Lung (tissue), 12 donors: ENCODE data around the gene TMEM253. TPM values are rescaled to one million over a fixed set of nuclear protein-coding genes. Genes with fewer than 3 reads are reported as not detected.

Experiments
- ATAC-seq: fragments of 200-7000 bp; cut with Tn5 transposase; one replicate; pipeline ENCODE4 v1.9.1; 2020; ENCODE audit warnings: moderate number of reproducible peaks; ENCODE audit not compliant: insufficient read depth, low FRiP score
- DNase-seq, 3 donors: peaks; one replicate each; pipeline ENCODE4 v3.0.0-alpha.2; 2013 to 2017
- H3K27ac ChIP-seq, 2 donors: one replicate each; pipeline ENCODE4 v1.5.1; 2013; ENCODE audit warnings: mild to moderate bottlenecking in 2 of 2, moderate library complexity in 2 of 2, control low read depth in 1 of 2, inconsistent platforms in 1 of 2, low read depth in 1 of 2, low read length in 1 of 2
- H3K27me3 ChIP-seq, 3 donors: one replicate each; pipeline ENCODE4 v1.5.1; 2013; ENCODE audit warnings: low read length in 2 of 3; ENCODE audit not compliant: control insufficient read depth in 3 of 3, insufficient read depth in 3 of 3
- H3K36me3 ChIP-seq, 4 donors: one replicate each; pipeline ENCODE4 v1.5.1; 2013; ENCODE audit warnings: low read length in 4 of 4, mild to moderate bottlenecking in 1 of 4, moderate library complexity in 1 of 4; ENCODE audit not compliant: control insufficient read depth in 4 of 4, insufficient read depth in 4 of 4
- H3K4me1 ChIP-seq, 5 donors: one replicate each; pipeline ENCODE4 v1.5.1; 2013; ENCODE audit warnings: low read length in 5 of 5, mild to moderate bottlenecking in 2 of 5, moderate library complexity in 1 of 5; ENCODE audit not compliant: control insufficient read depth in 5 of 5, insufficient read depth in 5 of 5
- H3K4me3 ChIP-seq: one replicate; pipeline ENCODE4 v1.5.1; 2013; ENCODE audit warnings: mild to moderate bottlenecking, control low read depth, moderate library complexity
- H3K9ac ChIP-seq, 2 donors: one replicate each; pipeline ENCODE4 v1.5.1; 2013; ENCODE audit warnings: low read length in 2 of 2, control low read depth in 1 of 2; ENCODE audit not compliant: insufficient read depth in 1 of 2
- H3K9me3 ChIP-seq, 4 donors: one replicate each; pipeline ENCODE4 v1.5.1; 2013; ENCODE audit warnings: low read length in 3 of 4, mild to moderate bottlenecking in 1 of 4, moderate library complexity in 1 of 4; ENCODE audit not compliant: control insufficient read depth in 4 of 4, insufficient read depth in 3 of 4
- CTCF ChIP-seq: IDR thresholded peaks from 2 replicates; pipeline ENCODE4 v1.5.1; 2012; ENCODE audit warnings: mild to moderate bottlenecking; ENCODE audit errors: control extremely low read depth, extremely low read depth
- WGBS, 2 donors: extraction: QIAGEN DNeasy Blood & Tissue Kit; methylation state at CpG; one replicate each; pipeline ENCODE4 v1.1.7; 2013; 5-methylcytosine and 5-hydroxymethylcytosine counted together
- polyA plus RNA-seq, 2 donors: library from polyadenylated mRNA; stranded (reverse); fragments of 200-250 nt; gene quantifications; one replicate each; pipeline ENCODE4 v1.2.1, GENCODE V29; 2013
- total RNA-seq, 2 donors: library from RNA; depleted of rRNA in 1 of 2; stranded (reverse); fragments of >200 nt in 1 of 2; gene quantifications; one replicate each; pipeline ENCODE4 v1.2.1, GENCODE V29; 2014 to 2021
- donor health status: control.
- donor health status: control.
- donor health status: Bipolar disorder and iron deficiency.
- donor health status: healthy.
- donor health status: DM: yes; HTN: yes; CAD: no.

Gene TMEM253
- total and polyA plus RNA-seq, 4 donors, result 0.20 to 0.52 (median 0.34) TPM

GRCh38 chr14:21057803-21058675, 42.8 kb upstream of the TMEM253 start, which contains the start of gene RNASE8:
Gene RNASE8, plus strand, starts transcription at chr14:21057822. Its CDS starts 71 bp downstream, at chr14:21057893.
- H3K27ac ChIP-seq, result no peak within 1 kb of the TSS
- WGBS, 2 donors, result 81 to 84% methylated on average over 8 of the region's 8 CpGs
- no peaks in the 10 kb centered on the region for H3K9me3 ChIP-seq
- no peak for DNase-seq
- no peak within 1 kb of the TSS for H3K4me3 ChIP-seq
- no peaks in the 10 kb centered on the region for H3K36me3 ChIP-seq
- TF ChIP-seq CTCF, result no peak
- no peak for ATAC-seq
- no peak within 1 kb of the TSS for H3K9ac ChIP-seq
- no peaks in the 10 kb centered on the region for H3K27me3 ChIP-seq
- H3K4me1 ChIP-seq, result peaks cover 0 to 5% (median 0%) of the 10 kb centered on the region in 5 donors

GRCh38 chr14:21058903-21059302, 42.0 kb upstream of the TMEM253 start:
- Histone ChIP-seq H3K9ac (no peak overlapping the region), H3K4me1 (peaks cover 0 to 5% (median 0%) of the 10 kb centered on the region in 5 donors), H3K36me3 (no peaks in the 10 kb centered on the region), H3K27me3 (no peaks in the 10 kb centered on the region), H3K4me3 (no peak overlapping the region), H3K27ac (no peak overlapping the region), H3K9me3 (no peaks in the 10 kb centered on the region)
- DNase-seq (no peak), ATAC-seq (no peak)
- 89 to 93% methylated on average over 5 of the region's 5 CpGs for WGBS, 2 donors
- no peak for TF ChIP-seq CTCF

DNA sequence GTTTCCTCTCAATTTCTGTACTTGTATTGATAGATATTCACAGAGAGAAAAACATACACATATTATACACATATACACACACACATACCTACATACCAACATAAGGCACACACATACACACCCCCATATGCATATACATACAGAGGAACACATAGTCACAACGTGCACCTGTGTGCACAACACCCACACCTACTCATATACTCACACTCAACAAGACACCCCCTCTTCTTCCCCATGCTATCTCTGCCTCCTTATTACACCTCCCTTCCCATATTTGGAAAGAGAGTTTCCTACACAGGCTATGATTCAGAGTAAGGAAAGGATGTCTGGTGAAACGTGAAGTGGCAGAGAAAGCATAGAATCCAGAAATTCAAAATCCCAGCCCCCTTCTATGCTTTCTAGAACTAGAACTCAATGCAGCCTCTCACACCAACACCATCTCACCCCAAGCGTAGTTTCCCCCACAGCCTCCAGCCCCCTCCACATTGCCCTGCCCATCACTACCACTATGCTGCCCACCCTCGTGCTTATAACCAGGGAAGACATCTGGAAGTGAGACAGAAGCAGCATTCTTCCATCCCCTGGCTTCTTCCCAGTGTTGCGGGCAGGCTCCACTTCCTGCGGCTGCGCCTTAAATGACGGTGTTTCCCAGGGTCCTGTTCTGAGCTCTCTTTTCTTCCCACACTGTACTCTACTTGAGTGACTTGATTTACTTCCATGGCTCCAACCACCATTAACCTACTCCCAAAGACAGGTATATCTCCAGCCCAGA, 40.8 kb upstream of the TMEM253 start:
- Histone ChIP-seq H3K27me3 (no peaks in the 10 kb centered on the region), H3K9ac (no peak overlapping the region), H3K27ac (no peak overlapping the region), H3K36me3 (no peaks in the 10 kb centered on the region), H3K9me3 (no peaks in the 10 kb centered on the region), H3K4me1 (peaks cover 0 to 5% (median 0%) of the 10 kb centered on the region in 5 donors), H3K4me3 (no peak overlapping the region)
- no peak for ATAC-seq
- no peak for TF ChIP-seq CTCF
- no peak for DNase-seq
- WGBS, 2 donors, result 72 to 79% methylated on average over 8 of the region's 8 CpGs
